Measurements from ENCODE around the gene TFRC.
"Not testable (repeated sequence)": the region's sequence is repeated elsewhere in the genome, so short reads cannot be mapped to it uniquely, and the experiment has no call there.

TFRC gene

GRCh38 chr3:196081834-196082618, at the start of gene TFRC:
Gene TFRC, minus strand, starts transcription at chr3:196082090. Its CDS starts 4,991 bp downstream, at chr3:196077099.
- DNase-seq, result peak; percentile 95

GRCh38 chr3:196128172-196128843, 46.4 kb upstream of the TFRC start:
- DNase-seq, result no peak

GRCh38 chr3:196127308-196128040, 45.6 kb upstream of the TFRC start:
- DNase-seq, result no peak

- DNase-seq, result no peak
Measured at GRCh38 chr3:196124608-196125007, 42.7 kb upstream of the TFRC start.

- no peak for DNase-seq
Measured at GRCh38 chr3:196122688-196123046, 40.8 kb upstream of the TFRC start.

GRCh38 chr3:196122021-196122687, 40.3 kb upstream of the TFRC start:
- no peak for DNase-seq

- no peak for DNase-seq
Measured at GRCh38 chr3:196121066-196121465, 39.2 kb upstream of the TFRC start.

GRCh38 chr3:196120291-196120951, 38.5 kb upstream of the TFRC start:
- DNase-seq, result no peak

GRCh38 chr3:196117809-196118208, 35.9 kb upstream of the TFRC start:
- DNase-seq, result no peak

GRCh38 chr3:196115678-196116083, 33.8 kb upstream of the TFRC start:
- no peak for DNase-seq

- DNase-seq, result no peak
Measured at GRCh38 chr3:196111939-196112386, 30.1 kb upstream of the TFRC start.

- peak; percentile 30 for DNase-seq
Measured at GRCh38 chr3:196108075-196108743, 26.3 kb upstream of the TFRC start.

GRCh38 chr3:196104707-196105106, 22.8 kb upstream of the TFRC start:
- not testable (repeated sequence) for DNase-seq

- DNase-seq, result not testable (repeated sequence)
Measured at GRCh38 chr3:196098365-196098980, 16.6 kb upstream of the TFRC start.

GRCh38 chr3:196097373-196098154, 15.7 kb upstream of the TFRC start:
- DNase-seq, result no peak

- DNase-seq, result no peak
Measured at GRCh38 chr3:196096382-196096953, 14.6 kb upstream of the TFRC start.

GRCh38 chr3:196093317-196094111, 11.6 kb upstream of the TFRC start:
- DNase-seq, result no peak

- no peak for DNase-seq
Measured at GRCh38 chr3:196087906-196088305, 6.0 kb upstream of the TFRC start.

- no peak for DNase-seq
Measured at GRCh38 chr3:196082619-196082971, 705 bp upstream of the TFRC start.

Measured in NCI-H2029 (cell line).